Adrenal gland (tissue), 12 donors: ENCODE measurements around the gene ZDHHC20. TPM values are rescaled to one million over a fixed set of nuclear protein-coding genes. Genes with fewer than 3 reads are reported as not detected.

Source experiments
- DNase-seq, 7 donors: peaks; one replicate each; pipeline ENCODE4 v3.0.0-alpha.2; 2019 to 2020
- H3K27ac ChIP-seq, 5 donors: fragments of 200-600 bp; sonication (generic) in 4 of 5; 1 replicate in 3 of 5; 2 replicates in 2 of 5; pipeline versions ENCODE4 v1.5.1 to v1.8.0; 2016 to 2020; ENCODE audit warnings: mild to moderate bottlenecking in 1 of 5
- H3K27me3 ChIP-seq: fragments of 200-600 bp; 2 replicates; pipeline ENCODE4 v1.8.0; 2021
- H3K36me3 ChIP-seq, 2 donors: fragments of 200-600 bp; replicated peaks in 1 of 2; 1 replicate in 1 of 2; 2 replicates in 1 of 2; pipeline versions ENCODE4 v1.5.1 to v1.8.0; 2018 to 2022
- H3K4me1 ChIP-seq, 2 donors: fragments of 200-600 bp; replicated peaks in 1 of 2; 1 replicate in 1 of 2; 2 replicates in 1 of 2; pipeline versions ENCODE4 v1.5.1 to v1.8.0; 2018 to 2021
- H3K4me3 ChIP-seq, 4 donors: fragments of 200-600 bp; sonication (generic) in 3 of 4; one replicate each; pipeline ENCODE4 v1.5.1; 2016 to 2018
- H3K9me3 ChIP-seq, 3 donors: fragments of 200-600 bp; sonication (generic) in 1 of 3; replicated peaks in 1 of 3; 1 replicate in 2 of 3; 2 replicates in 1 of 3; pipeline versions ENCODE4 v1.5.1 to v1.8.0; 2016 to 2021
- CTCF ChIP-seq, 6 experiments: fragments of 450-650 bp in 4 of 6; fragments of 200-600 bp in 2 of 6; sonication (generic) in 1 of 6; IDR thresholded peaks; 1 replicate in 5 of 6; 2 replicates in 1 of 6; pipeline versions ENCODE4 v1.5.1 to v1.8.0; 2016 to 2021; ENCODE audit warnings: antibody characterized with exemption in 6 of 6, mild to moderate bottlenecking in 2 of 6, moderate library complexity in 1 of 6
- POLR2A ChIP-seq, 2 donors: fragments of 450-650 bp; IDR thresholded peaks; one replicate each; pipeline ENCODE4 v1.6.1; 2017; ENCODE audit warnings: antibody characterized with exemption in 2 of 2, mild to moderate bottlenecking in 2 of 2, moderate library complexity in 1 of 2
- WGBS, 4 donors: extraction: QIAGEN DNeasy Blood & Tissue Kit in 2 of 4; methylation state at CpG; one replicate each; pipeline versions ENCODE4 v1.1.5 to v1.1.7; 2013 to 2017; 5-methylcytosine and 5-hydroxymethylcytosine counted together
- intact Hi-C, 2 donors: fragments of 100-400 bp; cut with DNase I; formaldehyde crosslinking; loops; one replicate each; pipeline versions ENCODE4 v1.14.1 to v1.15.0; 2022 to 2023
- polyA plus RNA-seq, 3 donors: library from polyadenylated mRNA; stranded (reverse); fragments of 200-250 nt in 2 of 3; fragments of 350-450 nt in 1 of 3; fragmentation: Illumina TruSeq in 1 of 3; extraction: RNeasy Lipid Tissue Mini Kit (QIAGEN cat#74804) in 1 of 3; gene quantifications; one replicate each; pipeline ENCODE4 v1.2.3, GENCODE V29; 2013 to 2014
- small RNA-seq, 2 donors: library from RNA; depleted of rRNA; stranded (forward); fragments of <200 nt; gene quantifications; one replicate each; pipeline ENCODE3, GENCODE V24; 2016
- total RNA-seq, 9 donors: library from RNA; depleted of rRNA in 4 of 9; stranded (reverse); fragments of >200 nt in 4 of 9; fragments of 120-200 nt in 1 of 9; fragmentation: NEBNext Ultra II Directional in 1 of 9; extraction: Animal tissue kit (Norgen Biotek cat#: 25700) in 1 of 9; gene quantifications; one replicate each; pipeline versions ENCODE4 v1.1.0 to v1.2.4, GENCODE V29; 2013 to 2023
- donor health status: healthy with polysubstance abuse.
- donor health status: Bipolar disorder and iron deficiency.
- donor health status: DM: yes; HTN: yes; CAD: no.
- donor health status: DM: no; HTN: no; CAD: no.
- donor health status: DM: no; HTN: no; CAD: no.
- donor health status: DM: yes; HTN: yes; CAD: no.

ZDHHC20 gene
- total and polyA plus RNA-seq, 12 donors = 7.0 to 93.0 (median 41.2) TPM

GRCh38 chr13:21324803-21325202 lies 134.3 kb downstream of the ZDHHC20 start:
- TF ChIP-seq POLR2A (IDR thresholded peaks at IDR 0.05) (no peak), CTCF (IDR thresholded peaks at IDR 0.05) (no peak)
- Histone ChIP-seq H3K4me1 (peaks cover 0 to 8% of the 10 kb centered on the region in 2 donors), H3K9me3 (no peaks in the 10 kb centered on the region), H3K27ac (no peak overlapping the region), H3K27me3 (no peaks in the 10 kb centered on the region), H3K4me3 (no peak overlapping the region), H3K36me3 (no peaks in the 10 kb centered on the region)
- 51 to 79% (median 64%) methylated on average over 3 of the region's 3 CpGs for WGBS, 4 donors
- no peak for DNase-seq
- intact Hi-C loops = no loop called here

GRCh38 chr13:21322988-21323387 lies 136.1 kb downstream of the ZDHHC20 start:
- 0 to 89% (median 58%) methylated on average over 3 of the region's 3 CpGs for WGBS, 4 donors
- H3K4me1 ChIP-seq = peaks cover 0 to 8% of the 10 kb centered on the region in 2 donors
- intact Hi-C loops = no loop called here
- H3K27ac ChIP-seq = no peak overlapping the region
- H3K36me3 ChIP-seq = no peaks in the 10 kb centered on the region
- no peaks in the 10 kb centered on the region for H3K27me3 ChIP-seq
- no peak overlapping the region for H3K4me3 ChIP-seq
- TF ChIP-seq CTCF (IDR thresholded peaks at IDR 0.05) (no peak), POLR2A (IDR thresholded peaks at IDR 0.05) (no peak)
- no peak for DNase-seq
- H3K9me3 ChIP-seq = no peaks in the 10 kb centered on the region

Small RNAs within 50 kb of the gene (small RNA-seq; reads per million reads assigned to genes)
- gene RNA5SP25 = 0.08 to 0.12 reads per million in 2 donors

Other genes starting within 250 kb of the ZDHHC20 start
- 100 to 1,000 TPM in 2 of 9 donors, 10 to 100 TPM in 7; 39.7 to 157 (median 56.4) TPM for gene MICU2, start 144.9 kb upstream of the ZDHHC20 start, total RNA-seq
- gene MICU2, start 144.9 kb upstream of the ZDHHC20 start, polyA plus RNA-seq = 100 to 1,000 TPM in 1 of 3 donors, 10 to 100 TPM in 2; 42.7 to 112 (median 62.9) TPM
- gene FGF9, start 211.8 kb upstream of the ZDHHC20 start, total RNA-seq = 10 to 100 TPM in 3 of 9 donors, 1 to 10 TPM in 6; 1.4 to 20.3 (median 3.0) TPM
- gene FGF9, start 211.8 kb upstream of the ZDHHC20 start, polyA plus RNA-seq = 1 to 10 TPM; 2.9 to 5.6 (median 5.5) TPM